HG03342 (cell line): ENCODE data around the gene MYH11.
"Not testable (repeated sequence)": the region's sequence is repeated elsewhere in the genome, so short reads cannot be mapped to it uniquely, and the experiment has no call there.

Experiments used
- ATAC-seq: cut with Tn5 transposase; IDR thresholded peaks from one replicate; pipeline ENCODE4 v1.9.1; 2021; ENCODE audit warnings: mild to moderate bottlenecking, moderate library complexity; ENCODE audit not compliant: unreplicated experiment

The MYH11 gene

GRCh38 chr16:15757077-15757386, 99.8 kb downstream of the MYH11 start:
- ATAC-seq: no peak

GRCh38 chr16:15754821-15755534, 101.8 kb downstream of the MYH11 start:
- ATAC-seq: no peak

DNA sequence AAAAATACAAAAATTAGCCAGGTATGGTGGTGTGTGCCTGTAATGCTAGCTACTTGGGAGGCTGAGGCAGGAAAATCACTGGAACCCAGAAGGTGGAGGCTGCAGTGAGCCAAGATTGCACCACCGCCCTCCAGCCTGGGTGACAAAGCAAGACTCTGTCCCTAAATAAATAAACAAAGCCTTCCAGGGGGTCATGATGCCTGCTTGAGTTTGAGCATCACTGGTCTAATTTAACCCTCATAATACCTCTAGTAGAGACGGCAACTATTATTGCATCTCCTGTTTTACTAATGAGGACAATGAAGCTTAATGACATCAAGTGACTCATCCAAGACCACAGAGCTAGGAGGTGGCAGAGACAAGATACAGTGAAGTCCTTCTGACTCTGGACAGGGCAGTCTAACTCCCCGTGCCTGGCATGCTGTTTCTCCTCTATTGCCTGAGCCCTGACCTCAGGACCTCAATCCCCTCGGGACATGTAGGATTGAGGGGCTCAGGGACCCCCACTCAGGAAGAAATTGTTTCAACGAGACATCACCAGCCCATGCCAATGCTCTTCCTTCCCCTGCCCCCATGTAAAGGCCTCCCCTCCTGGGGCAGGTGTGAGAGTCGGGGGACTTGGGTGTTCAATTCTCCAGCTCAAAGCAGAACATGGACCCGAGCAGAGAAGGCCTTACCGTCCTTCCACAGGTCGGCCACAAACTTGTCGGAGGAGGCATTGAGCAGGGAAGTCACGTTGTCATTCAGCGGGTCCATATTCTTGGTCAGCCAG, 103.9 kb downstream of the MYH11 start:
- no peak for ATAC-seq

DNA sequence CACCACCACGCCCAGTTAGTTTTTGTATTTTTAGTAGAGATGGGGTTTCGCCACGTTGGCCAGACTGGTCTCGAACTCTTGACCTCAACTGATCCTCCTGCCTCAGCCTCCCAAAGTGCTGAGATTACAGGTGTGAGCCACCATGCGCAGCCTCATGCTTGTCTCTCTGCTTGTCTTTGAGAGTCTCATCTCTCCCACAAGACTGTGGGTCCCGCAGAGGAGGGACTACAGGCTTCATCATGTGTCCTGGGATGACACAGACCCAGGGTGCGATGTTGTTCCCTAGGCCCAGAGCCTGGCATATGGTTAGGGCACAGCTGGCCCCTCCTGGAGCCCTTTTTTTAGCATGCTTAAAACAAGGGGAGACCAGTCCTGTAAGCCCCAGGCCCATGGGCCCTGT, 104.9 kb downstream of the MYH11 start:
- ATAC-seq: no peak

- no peak for ATAC-seq
These were observed 106.8 kb downstream of the MYH11 start for GRCh38 chr16:15749985-15750384.

DNA sequence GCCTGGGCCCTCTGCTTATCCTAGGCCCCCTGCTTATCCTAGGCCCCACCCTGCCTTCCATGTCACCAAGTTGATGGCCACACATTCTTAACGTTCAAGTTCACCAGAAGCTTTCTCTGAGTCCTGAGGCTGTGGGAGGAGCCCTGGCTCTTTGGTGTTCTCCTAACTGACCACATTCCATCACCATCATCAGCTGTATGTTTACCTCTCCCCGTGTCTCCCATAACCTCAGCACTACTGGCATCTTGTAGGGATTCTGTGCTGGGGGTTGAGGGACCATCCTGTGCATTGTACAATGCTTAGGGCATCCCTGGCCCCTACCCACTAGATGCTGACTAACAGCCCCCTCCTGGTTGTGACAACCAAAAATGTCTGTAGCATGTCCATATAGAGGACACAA, 107.5 kb downstream of the MYH11 start:
- no peak for ATAC-seq

- ATAC-seq: no peak
These were observed 108.2 kb downstream of the MYH11 start for GRCh38 chr16:15748654-15749053.

DNA sequence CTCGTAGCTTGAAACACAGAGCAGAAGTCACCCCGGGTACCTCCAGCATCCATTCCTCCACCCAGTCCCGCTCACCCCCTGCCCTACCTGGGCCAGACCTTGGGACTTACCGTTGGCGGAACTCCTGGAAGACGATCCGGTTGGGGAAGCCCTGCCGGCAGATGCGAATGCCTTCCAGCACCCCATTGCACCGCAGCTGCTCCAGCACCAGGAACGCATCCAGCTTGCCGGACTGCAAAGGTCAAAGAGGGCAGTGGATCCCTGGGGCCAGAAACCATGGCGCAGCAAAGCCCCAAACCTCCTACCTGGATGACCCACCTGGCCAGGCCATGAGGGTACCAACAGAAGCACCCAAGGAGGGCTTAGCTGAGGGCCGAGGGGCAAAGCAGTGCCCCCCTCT, 108.9 kb downstream of the MYH11 start:
- no peak for ATAC-seq

- ATAC-seq: no peak
These were observed 110.5 kb downstream of the MYH11 start for GRCh38 chr16:15746332-15746731.

DNA sequence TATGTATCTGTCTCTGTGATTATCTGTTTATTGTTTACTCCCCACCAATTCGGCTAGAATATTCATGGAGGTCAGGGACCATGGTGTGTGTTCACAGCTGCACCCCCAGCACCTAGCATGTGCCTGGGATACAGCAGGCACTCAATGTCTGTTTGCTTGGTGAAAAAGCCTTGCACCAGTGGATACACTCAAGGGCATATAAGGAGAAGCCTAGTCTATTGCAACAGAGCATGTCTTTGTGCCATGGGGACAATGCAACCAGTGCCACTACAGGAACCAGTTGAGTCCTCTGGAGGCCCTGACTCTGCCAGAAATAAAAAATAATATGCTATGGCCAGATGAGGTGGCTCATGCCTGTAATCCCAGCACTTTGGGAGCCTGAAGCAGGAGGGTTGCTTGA, 113.2 kb downstream of the MYH11 start:
- ATAC-seq: no peak

DNA sequence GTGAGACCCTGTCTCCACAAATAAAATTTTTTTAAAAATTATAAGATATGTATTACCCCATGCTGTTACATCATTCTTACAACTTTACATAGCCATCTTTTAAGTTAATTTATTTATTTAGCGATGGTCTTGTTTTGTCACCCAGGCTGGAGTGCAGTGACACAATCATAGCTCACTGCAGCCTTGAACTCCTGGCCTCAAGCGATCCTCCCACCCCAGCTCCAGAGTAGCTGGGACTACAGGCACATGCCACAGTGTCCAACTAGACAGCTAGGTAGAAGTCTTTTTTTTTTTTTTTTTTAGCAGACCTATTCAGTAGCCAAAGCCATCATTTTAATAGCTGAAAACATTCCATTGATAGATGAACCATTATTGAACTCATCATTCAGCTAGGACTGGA, 114.1 kb downstream of the MYH11 start:
- no peak for ATAC-seq

DNA sequence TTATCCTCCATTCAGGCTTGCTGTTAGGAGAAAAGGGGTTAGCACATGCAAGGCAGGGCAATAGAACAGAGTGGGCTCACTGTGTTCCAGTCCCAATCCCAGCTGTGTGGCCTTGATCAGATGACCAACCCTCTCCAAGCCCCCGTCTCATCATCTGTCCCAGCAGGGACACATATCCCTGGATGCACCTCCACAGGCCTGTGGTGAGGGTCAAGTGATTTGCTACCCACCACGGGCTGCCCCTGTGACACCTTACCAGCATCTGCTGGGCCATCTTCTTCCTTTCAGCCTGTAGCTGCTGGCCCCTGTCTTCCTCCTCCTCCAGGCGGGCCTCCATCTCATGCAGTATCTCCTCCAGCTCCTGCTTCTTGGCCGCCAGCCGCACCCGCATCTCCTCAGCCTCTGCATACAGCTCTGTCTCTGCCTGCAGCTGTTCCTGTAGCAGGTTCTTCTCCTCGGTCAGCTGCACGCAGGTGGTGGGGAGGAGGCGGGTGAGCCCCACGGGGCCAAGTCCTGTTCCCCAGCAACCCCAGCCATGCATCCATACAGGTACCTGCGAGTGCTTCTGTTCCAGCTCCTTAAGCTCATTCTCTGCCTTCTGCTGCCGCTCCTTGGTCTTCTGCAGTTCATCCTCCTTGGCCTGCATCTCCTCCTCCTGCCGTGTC, 115.5 kb downstream of the MYH11 start:
- no peak for ATAC-seq

DNA sequence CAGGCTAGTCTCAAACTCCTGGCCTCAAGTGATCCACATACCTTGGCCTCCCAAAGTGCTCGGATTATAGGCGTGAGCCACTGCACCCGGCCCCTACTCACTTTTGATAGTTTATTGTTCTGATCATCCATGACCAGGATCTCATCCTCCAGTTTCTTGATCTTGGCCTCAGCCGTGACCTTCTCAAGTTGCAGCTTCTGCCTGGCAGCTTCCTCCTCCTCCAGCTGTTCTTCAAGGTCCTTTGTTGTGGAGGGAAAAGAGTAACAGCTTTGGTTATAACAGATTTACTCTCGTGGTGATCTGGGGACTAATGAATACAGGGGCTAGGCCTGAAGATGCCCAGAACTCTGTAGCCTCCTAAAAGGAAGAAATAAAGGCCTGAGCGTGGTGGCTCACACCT, 116.9 kb downstream of the MYH11 start:
- no peak for ATAC-seq

GRCh38 chr16:15739464-15739863, 117.4 kb downstream of the MYH11 start:
- no peak for ATAC-seq

GRCh38 chr16:15737140-15737644, 119.6 kb downstream of the MYH11 start:
- ATAC-seq: no peak

DNA sequence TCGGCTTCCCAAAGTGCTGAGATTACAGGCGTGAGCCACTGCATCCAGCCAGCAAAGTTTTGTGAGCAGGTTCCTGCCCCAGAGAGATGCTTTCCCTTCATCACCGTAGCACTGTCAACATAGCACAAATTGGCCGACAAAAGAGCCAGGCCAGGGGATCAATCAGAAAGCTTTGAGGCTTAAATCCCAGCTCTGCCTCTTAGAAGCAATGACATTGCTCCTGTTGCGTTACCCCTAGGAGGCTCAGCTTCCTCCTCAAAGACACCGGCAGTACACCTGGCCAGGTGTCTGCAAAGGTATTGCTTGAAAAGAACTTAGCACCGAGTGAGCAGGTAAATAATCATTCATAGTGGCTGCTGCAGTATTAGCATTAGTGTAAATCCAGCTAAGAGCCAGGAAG, 120.3 kb downstream of the MYH11 start:
- ATAC-seq: no peak

DNA sequence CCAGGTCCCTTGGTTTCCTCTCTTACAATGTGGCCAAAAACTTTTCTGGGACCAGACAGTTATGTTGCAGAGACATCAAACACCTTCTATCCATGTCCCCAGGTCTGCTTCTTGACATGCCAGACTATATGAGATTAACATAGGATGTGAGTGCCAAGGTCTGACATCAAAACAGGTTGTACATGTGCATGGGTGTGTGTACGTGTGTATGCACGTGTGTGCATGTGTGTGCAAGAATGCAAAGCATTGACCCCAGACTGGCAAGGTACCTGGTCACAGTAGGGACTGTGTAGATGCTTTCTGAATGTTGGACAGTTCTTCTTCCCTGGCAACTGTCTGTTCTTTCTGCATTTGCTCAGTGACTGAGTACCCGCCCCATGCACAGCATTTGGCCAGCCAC, 121.2 kb downstream of the MYH11 start:
- ATAC-seq: no peak

GRCh38 chr16:15732416-15732815, 124.4 kb downstream of the MYH11 start:
- no peak for ATAC-seq

- no peak for ATAC-seq
These were observed 127.7 kb downstream of the MYH11 start for GRCh38 chr16:15729152-15729551.

- not testable (repeated sequence) for ATAC-seq
These were observed 129.1 kb downstream of the MYH11 start for GRCh38 chr16:15727697-15728096.

- no peak for ATAC-seq
These were observed 130.1 kb downstream of the MYH11 start for GRCh38 chr16:15726715-15727114.

DNA sequence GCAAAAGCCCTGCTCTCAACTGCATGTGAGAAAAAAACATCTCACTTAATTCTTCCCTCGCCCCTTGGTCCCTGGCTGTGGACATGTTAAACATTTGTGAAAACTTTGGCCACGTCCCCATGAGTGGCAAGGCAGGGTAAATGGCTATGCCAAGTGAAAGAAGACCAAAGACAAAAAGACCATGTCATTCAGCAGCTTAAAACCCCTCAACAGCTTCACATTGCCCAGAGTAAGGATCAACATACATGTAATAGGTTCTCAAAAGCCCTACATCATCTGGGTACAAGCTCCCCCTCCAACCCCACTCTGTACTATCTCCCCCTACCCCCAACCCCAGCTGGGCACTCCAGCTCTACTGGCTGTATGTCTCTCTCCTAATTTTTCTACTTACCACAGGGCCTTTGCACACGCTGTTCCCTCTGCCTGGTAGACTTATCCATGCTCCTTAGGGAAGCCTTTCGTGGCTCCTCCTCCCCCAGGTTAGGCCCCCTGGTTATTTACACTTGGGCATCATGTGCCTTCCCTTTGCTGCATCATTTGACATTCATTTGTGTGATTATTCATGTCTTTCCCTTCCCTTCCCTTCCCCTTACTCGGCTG, 131.1 kb downstream of the MYH11 start:
- no peak for ATAC-seq
